Activated CD4-positive, alpha-beta memory T cell treated with anti-CD3 and anti-CD28 coated beads, Interleukin-2, amount 10 ng/mL, durations not matched to agents 7 days and 5 days (primary cell): ENCODE results near the gene NWD2. TPM values are rescaled to one million over a fixed set of nuclear protein-coding genes. Genes with fewer than 3 reads are reported as not detected.

ENCODE experiments used
- CTCF ChIA-PET: fragments of 350-600 bp; sonication (Branson Sonifier 250); formaldehyde crosslinking; loops from one replicate; lab custom pipeline; 2021; ENCODE audit warnings: antibody characterized with exemption, inconsistent platforms; lab: Charles Lee
- POLR2A ChIA-PET: fragments of 350-600 bp; sonication (Branson Sonifier 250); formaldehyde crosslinking; loops from one replicate; lab custom pipeline; 2021; ENCODE audit warnings: antibody characterized with exemption; lab: Charles Lee
- DNase-seq: peaks from one replicate; pipeline ENCODE4 v3.0.0-alpha.2; 2020
- H3K27ac Mint-ChIP-seq: one replicate; pipeline ENCODE4 v1.8.0; 2021; ENCODE audit warnings: mild to moderate bottlenecking, mixed read lengths
- H3K27me3 Mint-ChIP-seq: one replicate; pipeline ENCODE4 v1.8.0; 2021; ENCODE audit warnings: mixed read lengths
- H3K36me3 Mint-ChIP-seq: one replicate; pipeline ENCODE4 v1.8.0; 2021; ENCODE audit warnings: low read depth, mixed read lengths
- H3K4me1 Mint-ChIP-seq: one replicate; pipeline ENCODE4 v1.8.0; 2021; ENCODE audit warnings: mixed read lengths
- H3K4me3 Mint-ChIP-seq: one replicate; pipeline ENCODE4 v1.8.0; 2021; ENCODE audit warnings: mild to moderate bottlenecking, mixed read lengths
- H3K9me3 Mint-ChIP-seq: one replicate; pipeline ENCODE4 v1.8.0; 2021; ENCODE audit warnings: mixed read lengths
- total RNA-seq, 2 experiments: library from RNA; stranded (reverse); gene quantifications; one replicate each; pipeline ENCODE4 v1.2.3, GENCODE V29; 2021

The NWD2 gene
- total RNA-seq, 2 experiments from 2014 or later, result not detected

- Mint-ChIP-seq H3K27me3 (peaks cover 16% of the 10 kb centered on the region), H3K4me1 (no peaks in the 10 kb centered on the region), H3K36me3 (no peaks in the 10 kb centered on the region), H3K4me3 (no peak overlapping the region), H3K27ac (no peak overlapping the region), H3K9me3 (no peaks in the 10 kb centered on the region)
- ChIA-PET CTCF (no interaction called here), POLR2A (no interaction called here)
- no peak for DNase-seq
These were observed 197.4 kb downstream of the NWD2 start for GRCh38 chr4:37442062-37442323.

- ChIA-PET CTCF (interaction anchor here (1.3 to 2.2 kb wide), 2 partner anchors 10 to 58 kb away, joined by 3 to 9 read pairs; a partner anchor contains a TSS), POLR2A (no interaction called here)
- no peaks in the 10 kb centered on the region for H3K36me3 Mint-ChIP-seq
- DNase-seq, result no peak
- H3K27ac Mint-ChIP-seq, result no peak overlapping the region
- H3K27me3 Mint-ChIP-seq, result peaks cover 22% of the 10 kb centered on the region
- H3K4me3 Mint-ChIP-seq, result no peak overlapping the region
- H3K4me1 Mint-ChIP-seq, result no peaks in the 10 kb centered on the region
- no peaks in the 10 kb centered on the region for H3K9me3 Mint-ChIP-seq
These were observed 198.6 kb downstream of the NWD2 start for GRCh38 chr4:37443137-37443536.

DNA sequence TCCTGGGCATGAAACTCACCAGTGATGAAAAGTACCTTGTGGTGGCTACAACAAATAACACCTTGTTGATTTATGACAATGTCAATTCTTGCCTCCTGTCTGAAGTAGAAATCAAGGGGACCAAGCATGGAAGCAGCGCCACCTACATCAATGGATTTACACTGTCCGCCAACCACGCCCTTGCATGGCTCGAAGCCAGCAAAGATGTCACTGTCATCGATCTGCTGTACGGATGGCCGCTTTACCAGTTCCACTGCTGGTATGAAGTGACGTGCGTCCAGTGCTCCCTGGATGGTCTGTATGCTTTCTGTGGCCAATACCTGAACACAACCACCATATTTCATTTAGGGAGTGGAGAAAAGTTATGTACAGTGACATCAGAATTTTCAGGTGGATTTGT, 200.5 kb downstream of the NWD2 start:
- POLR2A ChIA-PET, result no interaction called here
- H3K4me1 Mint-ChIP-seq, result no peaks in the 10 kb centered on the region
- no peak for DNase-seq

DNA sequence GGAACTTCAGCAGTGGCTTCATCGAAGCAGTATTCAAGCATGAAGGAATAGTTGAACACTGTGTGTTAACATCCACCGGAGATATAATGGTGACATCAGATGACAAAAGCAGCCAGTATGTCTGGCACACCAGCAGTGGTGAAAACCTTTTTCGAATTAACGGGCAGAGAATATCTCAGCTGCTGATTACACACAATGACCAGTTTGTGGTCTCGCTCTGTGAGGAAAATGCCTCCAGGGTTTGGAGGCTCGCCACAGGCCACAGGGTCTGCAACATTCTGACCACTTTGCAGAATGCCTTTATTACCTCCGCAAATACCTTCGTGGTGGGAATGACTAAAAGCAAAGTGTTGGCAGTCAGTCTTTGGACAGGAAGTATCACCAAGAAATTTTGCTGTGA, 201.5 kb downstream of the NWD2 start:
- Mint-ChIP-seq H3K36me3 (no peaks in the 10 kb centered on the region), H3K9me3 (no peaks in the 10 kb centered on the region), H3K4me1 (no peaks in the 10 kb centered on the region), H3K27me3 (peaks cover 30% of the 10 kb centered on the region), H3K27ac (no peak overlapping the region), H3K4me3 (no peak overlapping the region)
- no peak for DNase-seq
- POLR2A ChIA-PET, result no interaction called here
- CTCF ChIA-PET, result no interaction called here

More for the DNA sequence above, 200.5 kb downstream of the NWD2 start:
- Mint-ChIP-seq H3K9me3 (no peaks in the 10 kb centered on the region), H3K27me3 (peaks cover 27% of the 10 kb centered on the region), H3K27ac (no peak overlapping the region), H3K4me3 (no peak overlapping the region), H3K36me3 (no peaks in the 10 kb centered on the region)
- CTCF ChIA-PET, result no interaction called here

GRCh38 chr4:37447886-37448285, 203.3 kb downstream of the NWD2 start:
- H3K27me3 Mint-ChIP-seq, result peaks cover 32% of the 10 kb centered on the region
- no peaks in the 10 kb centered on the region for H3K9me3 Mint-ChIP-seq
- H3K36me3 Mint-ChIP-seq, result no peaks in the 10 kb centered on the region
- peaks cover 3% of the 10 kb centered on the region for H3K4me1 Mint-ChIP-seq
- POLR2A ChIA-PET, result no interaction called here
- CTCF ChIA-PET, result no interaction called here
- no peak overlapping the region for H3K4me3 Mint-ChIP-seq
- DNase-seq, result no peak
- H3K27ac Mint-ChIP-seq, result no peak overlapping the region

DNA sequence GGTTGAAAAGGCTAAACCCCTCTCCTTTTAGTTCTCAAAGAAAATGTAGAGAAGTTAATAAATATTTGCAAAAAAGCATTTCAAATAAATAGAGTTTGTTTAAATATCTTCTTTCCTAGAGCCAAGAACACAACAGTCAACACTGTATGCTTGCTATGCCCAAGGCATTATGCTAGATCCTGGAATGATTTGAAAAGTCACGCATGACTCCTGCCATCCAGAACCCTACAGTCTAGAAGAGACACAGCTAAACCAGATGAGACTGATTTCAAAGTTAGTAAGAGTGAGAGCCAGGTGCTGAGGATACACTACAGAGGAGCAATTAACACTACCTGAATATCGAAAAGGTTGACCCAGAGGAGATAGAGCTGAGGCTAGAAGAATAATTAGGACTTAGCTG, 205.8 kb downstream of the NWD2 start:
- CTCF ChIA-PET, result no interaction called here
- Mint-ChIP-seq H3K4me3 (no peak overlapping the region), H3K9me3 (no peaks in the 10 kb centered on the region), H3K4me1 (peaks cover 19% of the 10 kb centered on the region), H3K36me3 (no peaks in the 10 kb centered on the region), H3K27ac (no peak overlapping the region), H3K27me3 (peaks cover 53% of the 10 kb centered on the region)
- DNase-seq, result no peak
- POLR2A ChIA-PET, result no interaction called here

GRCh38 chr4:37450911-37451310, 206.4 kb downstream of the NWD2 start:
- Mint-ChIP-seq H3K4me3 (no peak overlapping the region), H3K27me3 (peaks cover 59% of the 10 kb centered on the region), H3K36me3 (no peaks in the 10 kb centered on the region), H3K27ac (no peak overlapping the region), H3K9me3 (no peaks in the 10 kb centered on the region), H3K4me1 (peaks cover 19% of the 10 kb centered on the region)
- CTCF ChIA-PET, result no interaction called here
- POLR2A ChIA-PET, result no interaction called here
- no peak for DNase-seq

DNA sequence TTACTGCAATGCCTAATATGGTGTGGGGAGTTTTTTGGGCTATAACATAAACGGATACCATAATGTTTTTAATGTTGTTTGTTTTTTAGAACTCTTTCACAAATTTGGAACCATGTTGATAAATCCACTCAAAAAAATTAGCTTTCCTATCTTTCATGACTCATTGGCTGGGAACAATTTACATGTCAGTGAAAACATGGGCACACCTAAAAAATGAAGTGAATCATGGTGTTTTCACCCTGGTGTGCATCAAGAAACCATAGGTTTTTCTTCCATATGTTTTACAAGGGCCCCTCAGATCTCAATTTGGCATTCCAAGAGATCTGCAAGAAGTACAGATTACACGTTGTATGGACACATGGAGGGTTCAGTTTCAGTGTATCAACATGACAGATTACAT, 207.1 kb downstream of the NWD2 start:
- POLR2A ChIA-PET, result no interaction called here
- H3K9me3 Mint-ChIP-seq, result no peaks in the 10 kb centered on the region
- H3K36me3 Mint-ChIP-seq, result no peaks in the 10 kb centered on the region
- CTCF ChIA-PET, result interaction anchor here (0.7 kb wide), 1 partner anchor 116 kb away, joined by 5 read pairs; no protein-coding TSS in a partner anchor
- H3K4me3 Mint-ChIP-seq, result no peak overlapping the region
- H3K4me1 Mint-ChIP-seq, result peaks cover 19% of the 10 kb centered on the region
- DNase-seq, result no peak
- no peak overlapping the region for H3K27ac Mint-ChIP-seq
- H3K27me3 Mint-ChIP-seq, result peaks cover 65% of the 10 kb centered on the region

DNA sequence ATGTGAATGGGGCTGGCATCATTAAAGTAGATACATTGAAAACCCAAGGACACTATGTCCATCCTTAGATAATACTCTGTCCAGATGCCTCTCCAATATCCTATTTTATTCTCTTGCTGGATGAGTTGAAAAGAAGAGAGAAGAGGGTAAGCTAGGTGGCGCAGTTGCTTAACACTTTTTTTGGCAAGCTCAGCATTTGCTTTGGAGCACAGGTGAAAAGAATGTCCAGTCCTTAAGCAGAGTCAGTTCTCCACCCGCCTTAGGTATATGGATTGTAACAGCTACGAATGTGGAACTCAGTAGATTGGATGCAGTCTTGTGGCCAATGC, 208.4 kb downstream of the NWD2 start:
- ChIA-PET POLR2A (no interaction called here), CTCF (interaction anchor here (0.7 to 1.8 kb wide), 10 partner anchors 9 to 439 kb away, joined by 3 to 9 read pairs (median 3); partner anchors contain the start of gene PGM2)
- Mint-ChIP-seq H3K27me3 (peaks cover 58% of the 10 kb centered on the region), H3K27ac (no peak overlapping the region), H3K9me3 (no peaks in the 10 kb centered on the region), H3K4me1 (peaks cover 19% of the 10 kb centered on the region), H3K4me3 (no peak overlapping the region), H3K36me3 (no peaks in the 10 kb centered on the region)
- DNase-seq, result peak; percentile 46

DNA sequence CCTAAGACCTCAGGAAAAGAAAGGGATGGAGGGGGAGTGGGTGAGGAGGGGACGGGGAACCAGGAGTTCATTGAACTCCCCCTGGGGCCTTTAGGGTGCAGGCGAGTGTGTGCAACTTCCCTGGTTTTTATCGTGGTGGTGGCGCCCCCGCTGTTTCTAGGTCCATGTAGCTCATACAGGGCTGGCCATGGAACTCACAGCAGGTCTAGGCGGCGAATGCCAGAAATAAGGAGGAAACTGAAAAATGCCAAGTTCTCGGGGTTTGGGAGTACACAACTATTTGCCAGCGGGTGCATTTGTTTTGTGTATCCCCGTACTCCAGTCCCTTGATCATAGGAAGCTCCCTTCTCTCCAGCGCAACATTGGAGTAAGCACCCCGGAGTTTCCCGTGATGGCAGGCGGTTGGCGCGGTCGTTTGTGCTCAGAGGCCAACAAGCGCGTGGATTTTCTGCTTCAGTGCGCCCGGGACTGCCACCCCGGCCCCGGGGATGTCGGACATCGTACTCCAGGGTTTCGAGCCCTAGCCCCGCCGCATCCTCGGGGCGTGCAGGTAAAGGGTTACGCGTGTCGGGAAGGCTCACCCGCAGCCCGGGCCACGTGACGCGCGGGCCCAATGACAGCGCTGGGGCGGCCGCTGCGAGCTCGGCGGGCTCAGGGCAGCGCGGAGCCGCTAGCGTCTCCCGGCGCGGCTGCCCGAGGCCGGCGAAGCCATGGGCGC, 208.9 kb downstream of the NWD2 start:
- H3K4me3 Mint-ChIP-seq, result peak overlapping the region; percentile 12
- DNase-seq, result peak; percentile 42
- ChIA-PET POLR2A (no interaction called here), CTCF (interaction anchor here (0.6 to 1.8 kb wide), 12 partner anchors 10 to 438 kb away, joined by 3 to 9 read pairs (median 3); partner anchors contain the start of gene PGM2)
- H3K27me3 Mint-ChIP-seq, result peaks cover 56% of the 10 kb centered on the region
- no peaks in the 10 kb centered on the region for H3K36me3 Mint-ChIP-seq
- H3K9me3 Mint-ChIP-seq, result no peaks in the 10 kb centered on the region
- no peak overlapping the region for H3K27ac Mint-ChIP-seq
- H3K4me1 Mint-ChIP-seq, result peaks cover 19% of the 10 kb centered on the region

- ChIA-PET CTCF (interaction anchor here (0.6 to 1.8 kb wide), 4 partner anchors 11 to 148 kb away, joined by 3 to 9 read pairs (median 6); no protein-coding TSS in a partner anchor), POLR2A (no interaction called here)
- DNase-seq, result no peak
- Mint-ChIP-seq H3K4me1 (peaks cover 19% of the 10 kb centered on the region), H3K36me3 (no peaks in the 10 kb centered on the region), H3K27me3 (peaks cover 54% of the 10 kb centered on the region), H3K9me3 (no peaks in the 10 kb centered on the region), H3K4me3 (no peak overlapping the region), H3K27ac (no peak overlapping the region)
These were observed 209.7 kb downstream of the NWD2 start for GRCh38 chr4:37453999-37454800.

DNA sequence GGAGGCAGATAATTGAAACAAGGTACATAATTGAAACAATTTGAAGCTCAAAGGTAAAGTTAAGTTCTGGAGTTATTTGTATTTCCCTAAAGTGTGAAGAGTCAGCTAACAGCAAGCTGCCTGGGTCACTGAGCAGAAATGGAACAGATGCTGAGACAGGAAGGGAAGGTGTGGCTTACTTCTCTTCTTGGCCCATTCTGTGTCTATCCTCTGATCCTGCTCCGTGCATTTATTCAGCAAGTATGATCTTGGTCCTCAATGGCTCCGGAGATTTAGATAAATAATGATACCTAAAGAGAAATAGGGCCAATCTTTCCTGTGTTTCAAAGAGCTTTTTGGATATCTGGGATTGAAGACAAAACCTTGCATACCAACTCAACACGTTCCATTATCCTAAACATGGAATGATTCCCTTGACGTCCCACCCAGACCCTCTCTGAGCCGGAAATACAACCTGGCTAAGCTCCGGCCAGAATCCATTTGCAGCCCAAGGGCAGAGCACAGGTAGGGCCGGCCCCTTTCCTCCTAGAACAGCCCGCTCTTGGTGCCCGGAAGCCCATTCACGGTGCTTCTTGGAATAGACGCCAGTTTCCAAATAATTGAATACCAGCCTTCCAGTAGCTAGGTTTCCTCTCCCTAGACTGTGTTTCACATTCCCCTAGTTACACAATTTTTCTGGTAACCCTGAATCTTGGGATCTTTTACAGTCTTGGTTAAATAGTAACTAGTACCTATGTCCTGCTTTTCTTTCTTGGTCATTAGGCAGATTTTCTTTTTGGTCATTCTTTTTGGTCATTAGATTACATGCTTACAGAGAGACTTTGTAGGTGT, 211.0 kb downstream of the NWD2 start:
- ChIA-PET CTCF (interaction anchor here (1.8 kb wide), 1 partner anchor 111 kb away, joined by 7 read pairs; no protein-coding TSS in a partner anchor), POLR2A (no interaction called here)
- DNase-seq, result no peak

DNA sequence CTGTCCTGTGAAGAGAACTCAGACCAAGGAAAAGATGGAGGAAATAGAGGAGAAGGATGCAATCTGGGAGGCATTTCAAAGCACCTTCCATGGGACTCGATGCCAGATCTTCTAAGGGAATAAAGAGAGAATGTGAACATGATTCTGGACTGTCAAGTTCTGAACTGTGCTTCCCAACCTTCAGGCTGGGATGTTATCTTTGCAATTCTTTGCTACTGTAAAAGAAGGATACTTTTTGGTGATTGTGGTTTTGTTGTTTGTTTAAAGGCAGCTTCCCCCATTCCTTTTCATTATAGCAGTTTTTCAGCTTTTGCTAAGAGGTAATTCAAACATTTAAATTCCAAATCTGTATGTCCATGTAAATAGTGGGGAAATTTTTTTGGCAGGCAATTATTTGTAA, 217.3 kb downstream of the NWD2 start:
- no peaks in the 10 kb centered on the region for H3K4me1 Mint-ChIP-seq
- CTCF ChIA-PET, result no interaction called here
- no peak overlapping the region for H3K4me3 Mint-ChIP-seq
- no peaks in the 10 kb centered on the region for H3K36me3 Mint-ChIP-seq
- H3K27ac Mint-ChIP-seq, result no peak overlapping the region
- DNase-seq, result no peak
- H3K9me3 Mint-ChIP-seq, result no peaks in the 10 kb centered on the region
- POLR2A ChIA-PET, result no interaction called here
- peaks cover 19% of the 10 kb centered on the region for H3K27me3 Mint-ChIP-seq

More for the DNA sequence above, 211.0 kb downstream of the NWD2 start:
- peaks cover 57% of the 10 kb centered on the region for H3K27me3 Mint-ChIP-seq
- H3K4me3 Mint-ChIP-seq, result no peak overlapping the region
- H3K27ac Mint-ChIP-seq, result no peak overlapping the region
- no peaks in the 10 kb centered on the region for H3K36me3 Mint-ChIP-seq
- peaks cover 19% of the 10 kb centered on the region for H3K4me1 Mint-ChIP-seq
- H3K9me3 Mint-ChIP-seq, result no peaks in the 10 kb centered on the region
